Ramos (cell line): ENCODE results near the gene KLHL2.
"Not testable (repeated sequence)": the region's sequence is repeated elsewhere in the genome, so short reads cannot be mapped to it uniquely, and the experiment has no call there.

Source experiments
- in situ Hi-C: fragments of 300-500 bp; cut with MboI; formaldehyde crosslinking; loops from one replicate; pipeline ENCODE4 v1.14.3; 2022; ENCODE audit warnings: low sequenced_read_pairs; ENCODE audit not compliant: unreplicated experiment

KLHL2 gene

DNA sequence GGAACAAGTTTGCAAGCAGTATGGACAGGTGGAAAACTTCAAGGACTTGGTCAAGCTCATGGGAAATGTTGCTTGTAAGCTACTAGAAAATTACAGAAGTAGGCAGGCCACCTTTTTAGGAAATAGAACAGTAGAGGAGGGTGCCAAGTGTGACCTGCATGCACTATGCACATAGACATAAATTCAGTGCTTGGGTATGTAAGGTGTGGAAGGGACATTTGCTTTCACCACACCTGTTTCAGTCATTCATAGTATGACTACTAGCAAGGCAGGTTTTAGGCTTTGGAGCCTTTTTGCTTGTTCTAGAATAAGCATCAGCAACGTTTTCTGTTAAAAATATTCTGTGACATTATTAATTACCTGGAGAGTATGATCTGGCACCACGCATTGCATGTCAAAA is 20.0 kb downstream of the KLHL2 start:
- in situ Hi-C loops: not testable (repeated sequence)

DNA sequence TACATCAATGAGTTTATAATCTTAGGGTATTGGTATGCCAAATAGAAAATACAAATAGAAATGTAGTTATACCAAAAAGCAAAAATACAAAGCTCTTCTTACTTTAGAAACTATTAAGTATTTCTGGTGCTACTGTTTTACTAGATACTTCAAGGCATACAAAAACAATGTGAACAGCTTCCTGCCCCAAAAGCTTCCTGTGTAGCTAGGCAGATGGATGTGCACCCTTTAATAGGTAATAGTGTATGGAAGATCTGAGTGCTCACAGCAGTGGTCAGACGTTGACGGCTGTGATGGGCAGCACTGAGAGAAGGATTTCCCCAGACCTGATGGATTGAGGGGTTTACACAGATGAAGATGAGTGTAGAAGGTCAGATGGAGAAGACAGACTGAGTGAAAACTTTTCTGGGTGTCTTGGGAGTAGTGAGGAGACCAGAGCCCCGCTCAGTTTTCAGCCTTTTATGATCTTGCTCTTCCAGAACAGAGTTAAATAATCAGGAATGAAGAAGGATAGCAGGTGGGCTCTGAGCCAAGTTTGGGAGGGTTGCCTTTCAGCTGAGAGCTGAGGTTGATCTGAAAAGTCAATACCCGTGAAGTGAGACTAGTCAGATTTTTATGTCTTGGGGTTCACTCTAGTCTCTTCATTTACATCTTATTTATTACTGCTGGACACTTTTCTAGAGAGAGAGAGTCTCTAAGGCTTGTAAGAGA is 22.3 kb downstream of the KLHL2 start:
- in situ Hi-C loops: not testable (repeated sequence)

DNA sequence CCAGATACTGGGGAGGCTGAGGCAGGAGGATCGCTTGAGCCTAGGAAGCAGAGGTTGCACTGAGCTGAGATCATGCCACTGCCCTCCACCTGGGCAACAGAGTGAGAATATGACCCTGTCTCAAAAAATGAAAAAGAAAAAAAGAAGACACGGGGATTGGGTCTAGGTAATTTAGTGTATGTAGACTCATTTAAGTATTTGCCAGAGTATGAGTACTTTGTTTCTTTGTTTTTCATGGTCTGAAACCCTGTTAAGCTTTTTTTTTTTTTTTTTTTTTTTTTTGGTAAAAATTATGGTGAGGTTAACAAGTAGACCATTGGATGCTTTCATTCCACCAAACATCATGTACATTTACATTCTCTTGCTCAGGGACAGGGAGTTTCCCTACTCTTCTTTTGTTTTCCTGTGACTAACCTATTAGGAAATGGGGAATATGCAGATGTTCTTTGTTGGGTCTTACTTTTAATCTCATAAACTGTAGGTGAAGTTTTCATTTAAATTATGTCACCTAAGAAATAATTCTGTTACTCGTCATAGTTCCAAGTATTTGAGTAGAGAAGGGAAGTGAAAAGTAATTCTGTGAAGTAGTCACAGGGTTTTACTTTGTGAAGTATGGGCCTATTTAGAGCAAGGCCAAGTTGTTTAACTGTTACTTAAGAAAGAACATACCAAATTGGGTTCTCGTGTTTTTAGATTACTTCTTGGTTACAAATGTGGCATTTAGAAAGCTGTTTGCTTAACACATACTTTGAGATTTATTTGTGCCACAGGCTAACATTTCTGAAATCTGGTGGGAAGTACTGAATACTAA is 25.5 kb downstream of the KLHL2 start:
- in situ Hi-C loops: not testable (repeated sequence)

DNA sequence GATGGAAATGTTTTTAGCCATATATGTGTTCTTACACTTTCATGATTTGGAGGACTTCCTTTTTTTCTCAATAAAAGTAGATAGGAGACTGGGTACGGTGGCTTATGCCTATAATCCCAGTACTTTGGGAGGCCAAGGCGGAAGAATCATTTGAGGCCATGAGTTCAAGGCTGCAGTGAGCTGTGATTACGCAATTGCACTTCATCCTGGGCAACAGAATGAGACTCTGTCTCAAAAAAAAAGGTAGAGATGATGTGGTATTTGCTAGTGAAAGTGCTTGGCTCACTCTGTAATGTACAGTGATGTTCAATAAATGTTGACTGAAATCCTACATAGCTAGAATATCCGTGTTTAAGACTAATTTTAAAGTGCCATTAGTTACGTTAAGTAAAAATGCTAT is 27.4 kb downstream of the KLHL2 start:
- in situ Hi-C loops: no loop called here

DNA sequence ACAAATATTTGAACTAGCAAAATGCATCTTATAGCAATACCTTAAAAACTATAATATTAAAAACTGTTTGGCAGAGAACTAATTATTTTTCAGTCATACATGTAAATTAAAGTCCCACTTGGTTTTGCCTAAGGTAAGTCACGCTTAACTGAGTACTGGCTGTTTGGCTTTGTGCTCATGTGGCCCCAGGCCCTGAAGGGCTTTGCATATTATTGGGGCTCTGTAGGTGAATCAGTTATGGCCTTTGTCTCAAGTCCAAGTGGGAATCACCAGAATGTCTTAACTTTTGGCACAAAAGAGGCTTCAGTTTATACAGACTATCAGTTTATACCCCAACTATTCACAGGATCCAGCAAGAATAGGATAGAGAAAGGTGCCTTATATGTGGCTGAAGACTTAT is 29.5 kb downstream of the KLHL2 start:
- in situ Hi-C loops: not testable (repeated sequence)

DNA sequence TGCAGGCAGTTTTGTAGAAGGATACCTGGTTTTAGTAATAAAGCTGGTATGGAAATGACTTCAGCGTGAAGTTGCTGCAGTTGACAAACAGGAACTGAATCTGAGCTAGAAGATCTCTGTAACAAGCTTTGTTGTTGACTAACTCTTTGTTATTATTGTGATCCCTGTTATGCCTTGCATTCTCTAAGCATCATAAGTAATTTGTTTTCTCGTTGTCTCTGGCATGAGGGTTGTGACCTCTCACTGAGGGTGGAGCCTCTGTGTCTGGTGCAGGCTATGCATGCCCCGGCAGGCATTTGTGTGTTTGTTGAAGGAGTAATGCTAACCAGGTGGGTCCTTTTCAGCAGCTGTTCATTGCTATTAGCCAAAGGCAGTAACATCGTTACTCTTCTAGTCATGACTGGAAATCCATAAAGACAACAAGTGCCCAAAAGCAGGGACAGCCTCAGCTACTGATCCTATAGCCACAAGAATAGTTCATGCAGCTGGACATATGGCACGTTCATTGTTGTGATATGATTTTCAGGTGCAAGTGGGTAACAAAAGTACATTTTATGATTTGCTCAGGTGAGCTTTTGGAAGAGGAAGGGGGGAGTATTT is 30.8 kb downstream of the KLHL2 start:
- in situ Hi-C loops: not testable (repeated sequence)

DNA sequence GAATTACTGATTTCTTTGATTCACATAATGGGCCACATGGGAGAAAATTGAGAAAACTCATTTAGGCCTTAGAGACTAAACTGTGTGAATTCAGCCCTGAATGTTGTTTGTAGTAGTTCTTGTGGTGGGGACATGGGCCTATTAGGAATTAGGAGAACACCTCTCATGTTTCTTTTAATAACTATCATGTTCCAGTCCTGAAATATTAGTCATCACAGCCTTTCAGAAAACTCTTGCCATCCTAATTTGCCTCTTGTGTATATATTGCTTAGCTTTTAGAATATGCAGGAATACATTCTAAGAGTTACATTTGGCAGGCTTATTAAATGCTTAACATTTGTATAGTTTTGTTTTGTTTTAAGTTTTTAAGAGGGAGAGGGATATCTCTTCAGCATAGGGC is 33.4 kb downstream of the KLHL2 start:
- in situ Hi-C loops: not testable (repeated sequence)

DNA sequence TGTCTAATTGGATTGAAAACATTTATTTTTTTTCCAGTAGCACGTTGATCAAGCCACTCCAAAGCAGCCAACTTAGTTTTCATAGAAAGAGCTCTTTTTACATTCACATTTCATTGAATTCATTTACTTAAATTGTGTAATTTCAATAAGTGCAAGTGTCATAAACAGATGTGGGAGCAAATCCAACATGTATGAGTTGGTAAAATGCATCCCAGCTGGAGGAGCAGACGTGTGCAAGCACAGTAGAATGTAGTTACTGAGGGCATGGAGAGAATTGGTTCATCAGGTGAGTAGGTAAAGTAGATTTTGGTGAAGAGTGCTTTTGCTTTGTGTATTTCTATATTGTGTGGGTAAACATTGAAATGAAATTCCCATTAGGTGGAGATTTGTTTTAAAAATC is 36.8 kb downstream of the KLHL2 start:
- in situ Hi-C loops: not testable (repeated sequence)

DNA sequence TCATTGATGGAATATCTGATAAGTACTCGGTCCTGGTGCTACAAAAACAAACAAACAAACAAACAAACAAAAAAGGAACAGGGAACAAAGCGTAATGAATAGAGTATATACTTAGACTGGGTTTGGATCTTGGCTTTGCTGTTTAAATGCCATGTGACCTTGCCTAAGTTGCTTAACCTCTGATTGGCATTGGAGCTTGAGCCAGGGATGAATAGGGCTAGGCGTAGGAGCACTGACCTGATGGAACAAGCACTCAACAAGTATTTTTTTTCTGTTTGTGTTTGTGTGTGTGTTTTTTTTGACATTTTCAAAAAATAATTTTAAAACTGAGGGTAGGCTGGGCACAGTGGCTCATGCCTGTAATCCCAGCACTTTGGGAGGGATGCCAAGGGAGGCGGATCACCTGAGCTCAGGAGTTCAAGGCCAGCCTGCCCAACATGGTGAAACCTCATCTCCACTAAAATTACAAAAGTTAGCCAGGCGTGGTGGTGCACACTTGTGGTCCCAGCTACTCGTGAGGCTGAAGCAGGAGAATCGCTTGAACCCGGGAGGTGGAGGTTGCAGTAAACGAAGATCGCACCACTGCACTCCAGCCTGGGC is 37.3 kb downstream of the KLHL2 start:
- in situ Hi-C loops: not testable (repeated sequence)

DNA sequence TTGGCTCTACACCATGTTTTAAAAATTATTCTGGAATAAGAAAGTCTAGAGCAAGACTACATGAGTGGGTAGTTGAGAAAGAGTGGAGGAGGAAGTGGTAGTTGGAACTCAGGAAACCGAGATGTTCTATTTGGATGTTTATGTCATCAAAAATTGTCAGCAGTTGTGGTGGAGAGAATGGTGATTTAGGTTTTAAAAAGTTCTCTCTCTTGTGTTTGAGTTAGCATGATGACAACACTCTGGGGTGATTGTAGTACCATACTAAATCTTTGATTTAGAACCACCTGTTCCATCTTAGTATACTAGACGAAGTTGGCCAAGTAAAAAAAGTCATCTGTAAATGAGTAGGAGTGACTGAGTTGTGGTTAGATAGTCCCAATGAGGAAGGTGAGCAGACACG is 40.7 kb downstream of the KLHL2 start:
- in situ Hi-C loops: no loop called here

DNA sequence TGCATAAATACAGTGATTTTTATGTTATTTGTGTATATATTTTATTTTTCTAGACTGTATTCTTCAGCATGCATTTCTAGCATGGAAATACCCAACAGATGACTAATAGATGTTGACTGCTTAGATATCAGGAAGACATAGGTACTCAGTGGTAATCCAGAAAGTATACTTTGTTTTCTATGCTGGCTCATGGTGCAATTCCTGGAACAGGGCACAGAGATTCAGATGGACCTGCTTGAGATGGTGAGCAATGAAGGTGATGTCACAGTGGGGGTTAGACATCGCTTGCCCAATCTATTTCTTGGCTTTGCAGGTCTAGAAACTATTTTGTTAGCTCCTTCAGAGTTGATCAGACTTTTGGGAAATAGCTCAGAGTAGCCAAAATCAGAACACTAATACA is 41.5 kb downstream of the KLHL2 start:
- in situ Hi-C loops: not testable (repeated sequence)

DNA sequence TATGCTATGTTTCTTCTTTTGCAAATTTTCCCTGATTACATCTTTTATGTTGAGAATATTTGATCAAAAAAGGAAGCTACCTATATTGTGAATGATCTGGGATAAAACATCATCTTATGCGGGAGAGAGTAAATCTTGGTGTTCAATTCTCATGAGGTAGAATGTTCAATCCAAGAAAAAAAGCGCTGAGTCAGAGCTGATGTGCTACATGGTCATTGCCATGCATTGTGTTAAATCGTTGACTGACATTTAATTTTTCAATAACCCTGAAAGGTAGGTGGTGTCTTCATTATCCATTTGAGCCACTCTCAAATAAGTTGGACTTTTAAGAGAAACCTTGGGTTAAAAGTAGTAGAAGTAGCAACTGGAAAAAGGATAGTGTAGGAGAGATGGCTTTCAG is 47.4 kb downstream of the KLHL2 start:
- in situ Hi-C loops: not testable (repeated sequence)

DNA sequence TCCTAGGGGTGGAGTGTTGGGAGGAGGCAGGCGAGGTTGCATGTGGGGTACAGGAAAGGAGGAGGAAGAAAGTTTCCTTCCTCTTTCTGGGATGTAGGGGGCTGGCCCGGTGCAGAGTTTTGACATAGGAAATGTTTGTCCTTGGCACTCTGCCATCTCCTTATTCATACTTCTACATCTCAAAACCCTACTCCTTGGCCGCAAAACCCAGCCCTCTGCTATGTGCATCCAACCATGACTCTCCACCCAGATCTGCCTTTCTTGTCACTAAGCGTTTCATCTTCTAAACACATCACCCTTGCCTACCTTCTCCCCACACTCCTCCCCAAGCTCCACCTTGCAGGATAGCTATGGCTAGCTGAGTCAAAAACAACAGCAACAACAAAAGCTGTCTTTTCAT is 48.1 kb downstream of the KLHL2 start:
- in situ Hi-C loops: not testable (repeated sequence)

DNA sequence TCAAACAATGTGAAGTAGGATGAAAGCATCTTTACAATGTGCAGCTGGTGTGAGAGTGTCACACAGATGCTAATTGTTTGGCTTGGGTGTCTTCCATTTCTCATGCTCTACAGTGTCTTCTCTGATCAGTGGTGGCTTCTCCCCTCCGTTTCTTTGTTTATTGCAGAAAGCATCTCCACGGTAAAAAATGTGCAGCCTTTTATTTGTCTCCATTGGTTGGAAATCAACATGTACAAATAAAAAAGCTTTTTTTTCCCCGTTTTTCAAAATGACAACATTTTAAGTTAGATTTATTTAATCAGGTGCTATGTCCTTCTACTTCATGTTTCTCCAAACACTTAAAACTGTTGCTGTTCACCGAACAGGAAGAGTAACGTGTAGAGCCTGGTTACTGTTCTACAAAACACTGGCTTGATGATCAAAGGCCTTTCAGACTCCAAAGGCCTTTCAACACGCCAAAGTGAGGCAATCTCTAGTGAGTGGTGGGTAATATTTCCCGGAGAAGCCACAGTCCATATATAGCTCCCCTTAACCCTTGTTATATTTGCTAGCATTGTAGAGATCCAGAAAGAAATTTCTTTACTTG is 48.8 kb downstream of the KLHL2 start:
- in situ Hi-C loops: not testable (repeated sequence)

DNA sequence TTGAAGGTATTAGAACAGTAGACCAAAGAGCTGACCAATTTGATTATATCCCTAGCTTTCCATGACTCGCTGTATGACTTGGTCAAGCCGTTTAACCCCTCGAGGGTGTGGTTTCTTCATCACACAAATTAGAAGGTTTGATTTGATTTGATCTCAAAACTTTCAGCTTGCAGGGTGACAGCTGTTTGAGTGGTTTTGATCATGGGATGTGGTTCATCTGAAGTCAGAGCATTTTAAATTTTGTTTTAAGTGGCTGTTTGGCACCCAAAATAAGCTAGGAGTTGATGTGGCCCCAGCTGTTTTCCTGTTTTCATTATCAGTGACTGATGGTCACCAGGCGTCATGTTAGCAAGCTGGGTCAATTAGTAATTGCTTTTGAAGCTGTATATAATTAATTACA is 52.4 kb downstream of the KLHL2 start:
- in situ Hi-C loops: not testable (repeated sequence)

DNA sequence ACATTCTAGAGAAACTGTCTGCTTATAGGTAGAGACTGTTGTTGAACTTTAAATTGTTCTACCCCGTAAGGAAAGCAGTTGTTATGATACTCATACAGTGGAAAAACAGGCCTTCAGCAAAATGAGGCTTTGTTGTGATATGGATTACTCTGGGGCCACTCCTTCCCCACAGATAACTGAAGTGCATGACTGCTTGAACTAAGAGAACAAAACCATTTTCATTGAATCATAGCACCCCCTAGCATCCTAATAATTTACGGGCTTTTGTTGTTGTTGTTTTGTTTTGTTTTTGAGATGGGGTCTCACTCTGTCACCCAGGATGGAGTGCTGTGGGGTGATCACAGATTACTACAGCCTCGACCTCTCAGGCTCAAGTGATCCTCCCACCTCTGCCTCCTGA is 54.9 kb downstream of the KLHL2 start:
- in situ Hi-C loops: not testable (repeated sequence)

DNA sequence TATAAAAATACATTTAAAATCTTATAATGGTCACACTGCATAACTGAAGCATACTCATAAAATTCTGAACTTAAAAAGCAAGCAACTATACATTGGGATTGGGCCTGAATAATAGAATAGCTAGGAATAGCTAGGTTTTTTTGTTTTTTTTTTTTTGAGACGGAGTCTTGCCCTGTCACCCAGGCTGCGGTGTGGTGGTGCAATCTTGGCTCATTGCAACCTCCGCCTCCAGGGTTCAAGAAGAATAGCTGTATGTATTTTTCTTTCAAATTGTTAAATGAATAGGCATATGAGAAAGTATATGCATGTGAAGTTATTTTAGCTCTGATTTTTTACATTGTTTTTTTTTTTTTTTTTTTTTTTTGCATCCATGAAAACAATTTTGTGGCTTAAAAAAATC is 56.1 kb downstream of the KLHL2 start:
- in situ Hi-C loops: not testable (repeated sequence)

DNA sequence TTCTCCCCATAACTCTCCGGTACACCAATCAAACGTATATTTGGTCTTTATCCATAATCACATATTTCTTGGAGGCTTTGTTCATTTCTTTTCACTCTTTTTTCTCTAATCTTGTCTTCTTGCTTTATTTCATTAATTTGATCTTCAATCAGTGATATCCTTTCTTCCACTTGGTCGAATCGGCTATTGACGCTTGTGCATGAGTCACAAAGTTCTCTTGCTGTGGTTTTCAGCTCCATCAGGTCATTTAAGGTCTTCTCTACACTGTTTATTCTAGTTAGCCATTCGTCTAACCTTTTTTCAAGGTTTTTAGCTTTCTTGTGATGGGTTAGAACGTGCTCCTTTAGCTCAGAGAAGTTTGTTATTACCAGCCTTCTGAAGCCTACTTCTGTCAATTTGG is 62.6 kb downstream of the KLHL2 start:
- in situ Hi-C loops: not testable (repeated sequence)

DNA sequence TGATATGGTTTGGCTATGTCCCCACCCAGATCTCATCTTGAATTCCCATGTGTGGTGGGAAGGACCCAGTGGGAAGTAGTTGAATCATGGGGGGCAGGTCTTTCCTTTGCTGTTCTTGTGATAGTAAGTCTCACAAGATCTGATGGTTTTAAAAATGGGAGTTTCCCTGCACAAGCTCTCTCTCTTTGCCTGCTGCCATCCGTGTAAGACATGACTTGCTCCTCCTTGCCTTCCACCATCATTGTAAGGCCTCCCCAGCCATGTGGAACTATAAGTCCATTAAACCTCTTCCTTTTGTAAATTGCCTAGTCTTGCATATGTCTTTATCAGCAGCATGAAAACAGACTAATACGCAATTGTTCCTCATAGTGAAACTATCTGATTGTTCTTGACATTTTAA is 66.1 kb downstream of the KLHL2 start:
- in situ Hi-C loops: not testable (repeated sequence)

DNA sequence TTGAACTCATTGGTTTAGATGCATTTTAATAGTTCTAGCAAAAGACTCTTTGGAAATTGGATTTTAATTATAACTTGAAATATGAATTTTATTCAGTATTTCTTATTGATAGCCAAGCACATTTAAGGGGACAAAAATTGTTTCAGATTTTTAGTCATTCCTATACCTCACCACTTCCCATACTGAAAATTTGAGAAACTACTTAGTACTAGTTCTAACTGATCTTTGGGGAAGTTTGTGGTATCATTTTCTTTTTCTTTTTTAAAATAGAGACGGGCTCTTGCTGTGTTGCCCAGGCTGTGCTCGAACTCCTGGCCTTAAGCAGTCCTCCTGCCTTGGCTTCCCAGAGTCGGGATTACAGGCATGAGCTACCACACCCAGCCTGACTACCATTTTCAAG is 68.0 kb downstream of the KLHL2 start:
- in situ Hi-C loops: not testable (repeated sequence)

DNA sequence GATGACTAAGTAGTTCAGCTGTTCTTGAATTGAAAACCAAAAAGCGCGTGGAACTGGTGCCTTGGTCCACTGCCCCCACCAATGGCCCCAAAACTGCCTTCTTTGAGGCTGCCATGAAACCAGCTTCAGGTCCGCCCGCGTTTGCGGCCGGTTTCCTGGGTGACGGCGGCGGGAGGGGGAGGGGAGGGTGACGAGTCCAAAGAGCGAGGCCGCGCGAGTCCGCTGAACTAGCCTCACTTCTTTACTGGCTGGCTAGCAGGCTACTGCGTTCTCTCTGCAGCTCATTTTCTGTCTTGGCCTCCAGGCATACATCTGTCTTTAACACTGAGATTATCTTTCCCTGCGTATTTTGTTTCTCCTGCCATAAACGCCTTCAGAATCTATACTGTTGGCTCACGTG is 72.2 kb downstream of the KLHL2 start:
- in situ Hi-C loops: not testable (repeated sequence)
